GM23338 (cell line): ENCODE results near the gene PAK4. TPM values are rescaled to one million over a fixed set of nuclear protein-coding genes. Genes with fewer than 3 reads are reported as not detected.
A peak's percentile ranks its signal among the peaks of the same experiment; 100 is the strongest.

Experiments
- ATAC-seq: fragments of 200-7000 bp; cut with Tn5 transposase; 3 replicates; pipeline ENCODE4 v1.9.1; 2020
- DNase-seq: peaks from one replicate; pipeline ENCODE4 v3.0.0-alpha.2; 2015; ENCODE audit warnings: low spot score
- H2AFZ ChIP-seq: fragments of 200-600 bp; sonication (generic); 2 replicates; pipeline ENCODE4 v1.8.0; 2016; ENCODE audit warnings: antibody characterized with exemption, mild to moderate bottlenecking, moderate library complexity
- H3F3A ChIP-seq: fragments of 200-600 bp; sonication (generic); replicated peaks from 2 replicates; pipeline ENCODE4 v1.8.0; 2017; ENCODE audit warnings: antibody characterized with exemption, mixed run types, low read depth
- H3K27ac ChIP-seq: fragments of 200-600 bp; sonication (generic); 2 replicates; pipeline ENCODE4 v1.6.1; 2016; ENCODE audit warnings: low read depth
- H3K27me3 ChIP-seq: fragments of 200-600 bp; sonication (generic); 2 replicates; pipeline ENCODE4 v1.8.0; 2016; ENCODE audit warnings: mild to moderate bottlenecking, mixed run types, moderate library complexity; ENCODE audit not compliant: insufficient read depth
- H3K36me3 ChIP-seq: fragments of 200-600 bp; sonication (generic); 2 replicates; pipeline ENCODE4 v1.8.0; 2016; ENCODE audit warnings: mild to moderate bottlenecking; ENCODE audit not compliant: insufficient read depth
- H3K4me1 ChIP-seq: fragments of 200-600 bp; sonication (generic); 2 replicates; pipeline ENCODE4 v1.8.0; 2016; ENCODE audit warnings: mild to moderate bottlenecking, moderate library complexity; ENCODE audit not compliant: insufficient read depth
- H3K4me2 ChIP-seq: fragments of 200-600 bp; sonication (generic); 2 replicates; pipeline ENCODE4 v1.7.1; 2017; ENCODE audit warnings: mixed run types
- H3K4me3 ChIP-seq: fragments of 200-600 bp; sonication (generic); 2 replicates; pipeline ENCODE4 v1.6.1; 2016; ENCODE audit warnings: mixed run types
- H3K79me2 ChIP-seq: fragments of 200-600 bp; sonication (generic); replicated peaks from 2 replicates; pipeline ENCODE4 v1.8.0; 2017; ENCODE audit warnings: mild to moderate bottlenecking; ENCODE audit not compliant: insufficient read depth
- H3K9me2 ChIP-seq: fragments of 200-600 bp; sonication (generic); 2 replicates; pipeline ENCODE4 v1.8.0; 2017; ENCODE audit not compliant: insufficient read depth
- H4K20me1 ChIP-seq: fragments of 200-600 bp; sonication (generic); replicated peaks from 2 replicates; pipeline ENCODE4 v1.8.0; 2017; ENCODE audit warnings: mild to moderate bottlenecking; ENCODE audit not compliant: insufficient read depth
- H3K27ac Mint-ChIP-seq: 2 replicates; pipeline ENCODE4 v1.8.0; 2020; ENCODE audit warnings: inconsistent platforms, mild to moderate bottlenecking, moderate library complexity, mixed read lengths
- H3K27me3 Mint-ChIP-seq: 3 replicates; pipeline ENCODE4 v1.8.0; 2022; ENCODE audit warnings: low read depth, mild to moderate bottlenecking, moderate library complexity, mixed read lengths, inconsistent platforms; ENCODE audit not compliant: insufficient read depth, poor library complexity
- H3K36me3 Mint-ChIP-seq: 3 replicates; pipeline ENCODE4 v1.8.0; 2021; ENCODE audit warnings: low read depth, mild to moderate bottlenecking, inconsistent platforms, moderate library complexity, mixed read lengths
- H3K4me1 Mint-ChIP-seq: 3 replicates; pipeline ENCODE4 v1.8.0; 2020; ENCODE audit warnings: mild to moderate bottlenecking, inconsistent platforms, mixed read lengths
- H3K4me3 Mint-ChIP-seq: 3 replicates; pipeline ENCODE4 v1.8.0; 2021; ENCODE audit warnings: moderate library complexity, mild to moderate bottlenecking, inconsistent platforms, mixed read lengths
- H3K9me3 Mint-ChIP-seq: 3 replicates; pipeline ENCODE4 v1.8.0; 2020; ENCODE audit warnings: moderate library complexity, mild to moderate bottlenecking, inconsistent platforms, mixed read lengths
- EZH2phosphoT487 ChIP-seq: fragments of 200-600 bp; sonication (generic); IDR thresholded peaks from one replicate; pipeline ENCODE4 v1.8.1; 2018; ENCODE audit warnings: antibody characterized with exemption; ENCODE audit not compliant: unreplicated experiment
- STAT1 ChIP-seq: IDR thresholded peaks from one replicate; pipeline ENCODE4 v1.6.1; 2016; ENCODE audit warnings: antibody characterized with exemption; ENCODE audit not compliant: unreplicated experiment
- ZNF331 ChIP-seq: fragments of 250-450 bp; sonication (Bioruptor Pico); IDR thresholded peaks from 2 replicates; pipeline ENCODE4 v1.5.0; 2020; ENCODE audit warnings: low read depth, mild to moderate bottlenecking, moderate library complexity
- polyA plus RNA-seq: library from polyadenylated mRNA; unstranded; fragments of >200 nt; fragmentation: Nextera tagmentation; extraction: Ambion mirVana; gene quantifications from 2 replicates; pipeline ENCODE4 v1.2.1, GENCODE V29; 2016
- total RNA-seq: library from RNA; depleted of rRNA; stranded (reverse); fragments of >200 nt; shearing (Covaris generic); gene quantifications from 2 replicates; pipeline ENCODE4 v1.2.3, GENCODE V29; 2014
- TF ChIP-seq, protein P1 (sequence below): fragments of 250-450 bp; sonication (Bioruptor Pico); IDR thresholded peaks from 2 replicates; pipeline ENCODE4 v1.5.0; 2020; ENCODE audit warnings: mild to moderate bottlenecking, moderate library complexity
- TF ChIP-seq, protein P2 (sequence below): IDR thresholded peaks from 2 replicates; pipeline ENCODE4 v1.6.1; 2016; ENCODE audit warnings: antibody characterized with exemption
- TF ChIP-seq, protein P3 (sequence below), 2 experiments: fragments of 200-600 bp in 1 of 2; sonication (generic) in 1 of 2; conservative IDR thresholded peaks; 2 replicates each; pipeline versions ENCODE4 v1.5.1 to v1.6.1; 2016 to 2017; ENCODE audit warnings: antibody characterized with exemption in 2 of 2, low read depth in 2 of 2, mild to moderate bottlenecking in 2 of 2, moderate library complexity in 1 of 2

Gene PAK4
- total and polyA plus RNA-seq, 2 experiments from 2014 or later = 28.7 to 35.4 TPM

DNA sequence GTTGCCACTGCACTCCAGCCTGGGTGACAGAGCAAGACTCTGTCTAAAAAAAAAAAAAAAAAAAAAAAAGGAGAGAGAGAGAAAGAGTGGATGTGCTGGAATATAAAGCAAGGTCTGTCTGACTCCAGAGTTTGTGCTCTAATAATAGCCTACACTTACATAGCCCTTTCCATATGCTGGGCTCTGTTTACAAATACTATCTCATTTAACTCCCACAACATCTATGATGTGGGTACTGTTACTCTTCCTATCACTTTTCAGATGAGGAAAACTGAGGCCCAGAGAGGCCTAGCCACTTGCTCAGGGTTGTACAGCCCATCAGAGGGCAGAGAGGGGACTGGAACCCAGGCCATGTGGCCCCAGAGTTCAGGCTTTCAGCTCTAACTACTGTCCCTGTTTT lies 15.9 kb upstream of the PAK4 start (continued):
- TF ChIP-seq, protein P1, sequence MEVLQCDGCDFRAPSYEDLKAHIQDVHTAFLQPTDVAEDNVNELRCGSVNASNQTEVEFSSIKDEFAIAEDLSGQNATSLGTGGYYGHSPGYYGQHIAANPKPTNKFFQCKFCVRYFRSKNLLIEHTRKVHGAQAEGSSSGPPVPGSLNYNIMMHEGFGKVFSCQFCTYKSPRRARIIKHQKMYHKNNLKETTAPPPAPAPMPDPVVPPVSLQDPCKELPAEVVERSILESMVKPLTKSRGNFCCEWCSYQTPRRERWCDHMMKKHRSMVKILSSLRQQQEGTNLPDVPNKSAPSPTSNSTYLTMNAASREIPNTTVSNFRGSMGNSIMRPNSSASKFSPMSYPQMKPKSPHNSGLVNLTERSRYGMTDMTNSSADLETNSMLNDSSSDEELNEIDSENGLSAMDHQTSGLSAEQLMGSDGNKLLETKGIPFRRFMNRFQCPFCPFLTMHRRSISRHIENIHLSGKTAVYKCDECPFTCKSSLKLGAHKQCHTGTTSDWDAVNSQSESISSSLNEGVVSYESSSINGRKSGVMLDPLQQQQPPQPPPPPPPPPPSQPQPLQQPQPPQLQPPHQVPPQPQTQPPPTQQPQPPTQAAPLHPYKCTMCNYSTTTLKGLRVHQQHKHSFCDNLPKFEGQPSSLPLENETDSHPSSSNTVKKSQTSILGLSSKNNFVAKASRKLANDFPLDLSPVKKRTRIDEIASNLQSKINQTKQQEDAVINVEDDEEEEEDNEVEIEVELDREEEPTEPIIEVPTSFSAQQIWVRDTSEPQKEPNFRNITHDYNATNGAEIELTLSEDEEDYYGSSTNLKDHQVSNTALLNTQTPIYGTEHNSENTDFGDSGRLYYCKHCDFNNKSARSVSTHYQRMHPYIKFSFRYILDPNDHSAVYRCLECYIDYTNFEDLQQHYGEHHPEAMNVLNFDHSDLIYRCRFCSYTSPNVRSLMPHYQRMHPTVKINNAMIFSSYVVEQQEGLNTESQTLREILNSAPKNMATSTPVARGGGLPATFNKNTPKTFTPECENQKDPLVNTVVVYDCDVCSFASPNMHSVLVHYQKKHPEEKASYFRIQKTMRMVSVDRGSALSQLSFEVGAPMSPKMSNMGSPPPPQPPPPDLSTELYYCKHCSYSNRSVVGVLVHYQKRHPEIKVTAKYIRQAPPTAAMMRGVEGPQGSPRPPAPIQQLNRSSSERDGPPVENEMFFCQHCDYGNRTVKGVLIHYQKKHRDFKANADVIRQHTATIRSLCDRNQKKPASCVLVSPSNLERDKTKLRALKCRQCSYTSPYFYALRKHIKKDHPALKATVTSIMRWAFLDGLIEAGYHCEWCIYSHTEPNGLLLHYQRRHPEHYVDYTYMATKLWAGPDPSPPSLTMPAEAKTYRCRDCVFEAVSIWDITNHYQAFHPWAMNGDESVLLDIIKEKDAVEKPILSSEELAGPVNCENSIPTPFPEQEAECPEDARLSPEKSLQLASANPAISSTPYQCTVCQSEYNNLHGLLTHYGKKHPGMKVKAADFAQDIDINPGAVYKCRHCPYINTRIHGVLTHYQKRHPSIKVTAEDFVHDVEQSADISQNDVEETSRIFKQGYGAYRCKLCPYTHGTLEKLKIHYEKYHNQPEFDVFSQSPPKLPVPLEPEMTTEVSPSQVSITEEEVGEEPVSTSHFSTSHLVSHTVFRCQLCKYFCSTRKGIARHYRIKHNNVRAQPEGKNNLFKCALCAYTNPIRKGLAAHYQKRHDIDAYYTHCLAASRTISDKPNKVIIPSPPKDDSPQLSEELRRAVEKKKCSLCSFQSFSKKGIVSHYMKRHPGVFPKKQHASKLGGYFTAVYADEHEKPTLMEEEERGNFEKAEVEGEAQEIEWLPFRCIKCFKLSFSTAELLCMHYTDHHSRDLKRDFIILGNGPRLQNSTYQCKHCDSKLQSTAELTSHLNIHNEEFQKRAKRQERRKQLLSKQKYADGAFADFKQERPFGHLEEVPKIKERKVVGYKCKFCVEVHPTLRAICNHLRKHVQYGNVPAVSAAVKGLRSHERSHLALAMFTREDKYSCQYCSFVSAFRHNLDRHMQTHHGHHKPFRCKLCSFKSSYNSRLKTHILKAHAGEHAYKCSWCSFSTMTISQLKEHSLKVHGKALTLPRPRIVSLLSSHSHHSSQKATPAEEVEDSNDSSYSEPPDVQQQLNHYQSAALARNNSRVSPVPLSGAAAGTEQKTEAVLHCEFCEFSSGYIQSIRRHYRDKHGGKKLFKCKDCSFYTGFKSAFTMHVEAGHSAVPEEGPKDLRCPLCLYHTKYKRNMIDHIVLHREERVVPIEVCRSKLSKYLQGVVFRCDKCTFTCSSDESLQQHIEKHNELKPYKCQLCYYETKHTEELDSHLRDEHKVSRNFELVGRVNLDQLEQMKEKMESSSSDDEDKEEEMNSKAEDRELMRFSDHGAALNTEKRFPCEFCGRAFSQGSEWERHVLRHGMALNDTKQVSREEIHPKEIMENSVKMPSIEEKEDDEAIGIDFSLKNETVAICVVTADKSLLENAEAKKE = no peak
- TF ChIP-seq EZH2phosphoT487 = no peak
- TF ChIP-seq, protein P2, sequence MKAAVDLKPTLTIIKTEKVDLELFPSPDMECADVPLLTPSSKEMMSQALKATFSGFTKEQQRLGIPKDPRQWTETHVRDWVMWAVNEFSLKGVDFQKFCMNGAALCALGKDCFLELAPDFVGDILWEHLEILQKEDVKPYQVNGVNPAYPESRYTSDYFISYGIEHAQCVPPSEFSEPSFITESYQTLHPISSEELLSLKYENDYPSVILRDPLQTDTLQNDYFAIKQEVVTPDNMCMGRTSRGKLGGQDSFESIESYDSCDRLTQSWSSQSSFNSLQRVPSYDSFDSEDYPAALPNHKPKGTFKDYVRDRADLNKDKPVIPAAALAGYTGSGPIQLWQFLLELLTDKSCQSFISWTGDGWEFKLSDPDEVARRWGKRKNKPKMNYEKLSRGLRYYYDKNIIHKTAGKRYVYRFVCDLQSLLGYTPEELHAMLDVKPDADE = no peak
- TF ChIP-seq ZNF331 (CRISPR knock-in tag) = no peak

DNA sequence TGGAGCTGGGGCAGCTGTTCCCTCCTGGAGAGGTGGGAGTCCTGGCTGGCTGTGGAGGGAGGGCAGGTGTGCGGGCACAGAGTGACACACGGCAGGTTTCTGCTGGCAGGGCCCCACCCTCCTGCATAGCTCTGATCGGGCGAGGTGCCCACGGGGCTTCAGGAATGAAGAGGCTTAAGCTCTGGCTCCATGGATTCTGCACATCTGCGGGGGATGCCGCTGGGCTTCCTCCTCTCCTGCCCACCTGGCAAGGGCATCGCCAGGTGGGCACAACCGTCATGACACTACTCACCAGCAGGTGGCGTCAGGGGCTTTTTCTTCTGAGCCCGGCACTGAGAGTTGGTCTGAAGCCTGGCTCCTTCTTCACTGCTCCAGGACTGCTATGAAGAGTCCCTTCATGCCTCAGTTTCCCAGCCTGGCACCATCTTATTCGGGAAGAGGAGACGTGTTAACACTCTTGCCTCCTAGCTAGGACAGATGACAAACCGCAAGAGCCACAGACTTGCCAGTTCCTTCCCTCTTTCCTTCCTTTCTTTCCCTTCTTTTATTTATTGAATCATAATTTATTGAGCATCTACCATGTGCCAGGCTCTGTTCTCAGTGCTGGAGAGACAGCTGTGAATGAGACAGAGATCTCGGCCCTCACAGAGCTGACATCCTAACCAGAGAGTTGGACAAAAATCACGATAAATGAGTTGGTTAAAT lies 15.2 kb upstream of the PAK4 start:
- peak; percentile 86 for ATAC-seq

More for the DNA sequence above, 15.2 kb upstream of the PAK4 start:
- peak; percentile 75 for DNase-seq
- Mint-ChIP-seq H3K27ac (no peak overlapping the region), H3K27me3 (peaks cover 14% of the 10 kb centered on the region), H3K36me3 (no peaks in the 10 kb centered on the region), H3K4me3 (no peak overlapping the region; the same call in 2 of the 3 replicates), H3K4me1 (peaks cover 5% of the 10 kb centered on the region), H3K9me3 (no peaks in the 10 kb centered on the region)
- Histone ChIP-seq H4K20me1 (no peaks in the 10 kb centered on the region), H3K4me3 (no peak overlapping the region), H3K79me2 (no peaks in the 10 kb centered on the region), H3K9me2 (no peaks in the 10 kb centered on the region), H2AFZ (no peak overlapping the region), H3K27ac (no peak overlapping the region), H3K27me3 (no peaks in the 10 kb centered on the region), H3F3A (no peaks in the 10 kb centered on the region), H3K4me1 (no peaks in the 10 kb centered on the region), H3K36me3 (no peaks in the 10 kb centered on the region), H3K4me2 (no peak overlapping the region)
- TF ChIP-seq, protein P3, sequence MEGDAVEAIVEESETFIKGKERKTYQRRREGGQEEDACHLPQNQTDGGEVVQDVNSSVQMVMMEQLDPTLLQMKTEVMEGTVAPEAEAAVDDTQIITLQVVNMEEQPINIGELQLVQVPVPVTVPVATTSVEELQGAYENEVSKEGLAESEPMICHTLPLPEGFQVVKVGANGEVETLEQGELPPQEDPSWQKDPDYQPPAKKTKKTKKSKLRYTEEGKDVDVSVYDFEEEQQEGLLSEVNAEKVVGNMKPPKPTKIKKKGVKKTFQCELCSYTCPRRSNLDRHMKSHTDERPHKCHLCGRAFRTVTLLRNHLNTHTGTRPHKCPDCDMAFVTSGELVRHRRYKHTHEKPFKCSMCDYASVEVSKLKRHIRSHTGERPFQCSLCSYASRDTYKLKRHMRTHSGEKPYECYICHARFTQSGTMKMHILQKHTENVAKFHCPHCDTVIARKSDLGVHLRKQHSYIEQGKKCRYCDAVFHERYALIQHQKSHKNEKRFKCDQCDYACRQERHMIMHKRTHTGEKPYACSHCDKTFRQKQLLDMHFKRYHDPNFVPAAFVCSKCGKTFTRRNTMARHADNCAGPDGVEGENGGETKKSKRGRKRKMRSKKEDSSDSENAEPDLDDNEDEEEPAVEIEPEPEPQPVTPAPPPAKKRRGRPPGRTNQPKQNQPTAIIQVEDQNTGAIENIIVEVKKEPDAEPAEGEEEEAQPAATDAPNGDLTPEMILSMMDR (conservative IDR thresholded peaks at IDR 0.05; ENCODE audit: low read depth in 2 of 2) = peak; percentile 73 to 86
- no peak for TF ChIP-seq ZNF331 (CRISPR knock-in tag)
- no peak for TF ChIP-seq STAT1
